ENCODE measurements around the gene ZKSCAN1. TPM values are rescaled to one million over a fixed set of nuclear protein-coding genes. Genes with fewer than 3 reads are reported as not detected.

Gene ZKSCAN1
- total RNA-seq, 1 experiment from 2014 or later = 29.8 TPM

GRCh38 chr7:99996755-99997544, 18.4 kb upstream of the ZKSCAN1 start:
- peak overlapping the region; percentile 50 for H4K5ac ChIP-seq (ENCODE audit: insufficient read length, low read depth, low read length)
- no peak overlapping the region for H4K8ac ChIP-seq (replicated peaks; ENCODE audit: insufficient read length, low read depth, low read length)
- H2BK15ac ChIP-seq (ENCODE audit: low read depth, low read length) = no peak overlapping the region
- no peak for TF ChIP-seq CTCF (conservative IDR thresholded peaks at IDR 0.05)
- no peak for DNase-seq
- H3K9me3 Mint-ChIP-seq = no peaks in the 10 kb centered on the region; a peak in 1 of 5 replicates
- H3K23ac ChIP-seq (ENCODE audit: insufficient read length, low read depth, low read length) = no peak overlapping the region
- H3K79me1 ChIP-seq (ENCODE audit: insufficient read depth, low read depth, low read length, poor library complexity, severe bottlenecking) = no peaks in the 10 kb centered on the region
- no peak overlapping the region for H2BK12ac ChIP-seq (ENCODE audit: insufficient read length, low read depth, low read length)
- peak overlapping the region in 1 of 2 experiments; percentile 40; a peak in 2 of 5 replicates for H3K4me3 Mint-ChIP-seq
- H3K4me1 ChIP-seq (ENCODE audit: insufficient read depth, low read length) = no peaks in the 10 kb centered on the region
- no peaks in the 10 kb centered on the region; the same call in 1 of the 2 replicates for H3K27me3 Mint-ChIP-seq (ENCODE audit: low read depth)
- no peak overlapping the region for H2BK120ac ChIP-seq (ENCODE audit: low read depth, low read length, poor library complexity, severe bottlenecking)
- H2AK5ac ChIP-seq (ENCODE audit: insufficient read length, low read length) = no peak overlapping the region
- peak overlapping the region in 2 of 3 experiments; percentile 28 to 96; a peak in 2 of 7 replicates for H3K27ac Mint-ChIP-seq
- no peak overlapping the region for H2AFZ ChIP-seq (ENCODE audit: low read length)
- no peaks in the 10 kb centered on the region for H3K36me3 Mint-ChIP-seq (ENCODE audit: insufficient read depth in 1 of 3, low read depth in 3 of 3)
- no peak overlapping the region for H3K56ac ChIP-seq (ENCODE audit: insufficient read length, low read depth, low read length)
- no peak overlapping the region for H2BK5ac ChIP-seq (ENCODE audit: insufficient read length, low read length)
- no peak overlapping the region for H3K4ac ChIP-seq (ENCODE audit: low read depth, low read length)
- no peaks in the 10 kb centered on the region for H4K20me1 ChIP-seq (ENCODE audit: control insufficient read depth, insufficient read depth, insufficient read length)
- no peak overlapping the region for H2BK20ac ChIP-seq (ENCODE audit: low read depth, low read length, poor library complexity, severe bottlenecking)
- no peaks in the 10 kb centered on the region for H3K79me2 ChIP-seq (ENCODE audit: insufficient read depth, low read length)
- H3K18ac ChIP-seq (ENCODE audit: insufficient read length, low read depth, low read length) = no peak overlapping the region
- no peaks in the 10 kb centered on the region for H3K4me1 Mint-ChIP-seq
- no peak overlapping the region for H3K4me2 ChIP-seq (ENCODE audit: insufficient read depth, insufficient read length, low read length)
- H3K27me3 ChIP-seq (ENCODE audit: insufficient read depth, low read length) = no peaks in the 10 kb centered on the region
- WGBS (ENCODE audit: extremely low coverage, insufficient read length, low lambda C conversion rate) = no CpG with 5 or more reads among the region's 15 CpGs
- no peak overlapping the region for H3K9ac ChIP-seq (ENCODE audit: extremely low read depth, insufficient read length, low read length)
- H3T11ph ChIP-seq (ENCODE audit: low read length) = no peak overlapping the region
- H3K9me3 ChIP-seq (ENCODE audit: control insufficient read depth, low read depth, low read length) = no peaks in the 10 kb centered on the region
- no peak overlapping the region for H4K91ac ChIP-seq (ENCODE audit: insufficient read length, low read depth, low read length)
- H3K27ac ChIP-seq (ENCODE audit: insufficient read length, low read depth, low read length) = no peak overlapping the region
- H3K23me2 ChIP-seq (ENCODE audit: insufficient read length, low read depth, low read length, poor library complexity, severe bottlenecking) = no peaks in the 10 kb centered on the region
- no peak overlapping the region for H3K14ac ChIP-seq (ENCODE audit: insufficient read depth, low read length)

All from H9 (cell line).